Type B pancreatic cell (in vitro differentiated cells): Measurements from ENCODE around the gene MAGI1. TPM values are rescaled to one million over a fixed set of nuclear protein-coding genes. Genes with fewer than 3 reads are reported as not detected.
"Not testable (repeated sequence)": the region's sequence is repeated elsewhere in the genome, so short reads cannot be mapped to it uniquely, and the experiment has no call there.

Experiments used
- DNase-seq: peaks from one replicate; pipeline ENCODE4 v3.0.0; 2021; ENCODE audit warnings: mixed read lengths; ENCODE audit not compliant: unreplicated experiment; ENCODE audit errors: extremely low spot score
- H3K27ac Mint-ChIP-seq: 2 replicates; pipeline ENCODE4 v1.8.0; 2021; ENCODE audit warnings: mild to moderate bottlenecking, mixed read lengths
- H3K27me3 Mint-ChIP-seq: 2 replicates; pipeline ENCODE4 v1.8.0; 2021; ENCODE audit warnings: mixed read lengths
- H3K36me3 Mint-ChIP-seq: 2 replicates; pipeline ENCODE4 v1.8.0; 2021; ENCODE audit warnings: mixed read lengths
- H3K4me1 Mint-ChIP-seq: one replicate; pipeline ENCODE4 v1.8.0; 2021; ENCODE audit warnings: mixed read lengths; ENCODE audit not compliant: unreplicated experiment
- H3K4me3 Mint-ChIP-seq: 2 replicates; pipeline ENCODE4 v1.8.0; 2021; ENCODE audit warnings: mild to moderate bottlenecking, mixed read lengths
- H3K9me3 Mint-ChIP-seq: 2 replicates; pipeline ENCODE4 v1.8.0; 2021; ENCODE audit warnings: mixed read lengths
- total RNA-seq: library from RNA; stranded (reverse); gene quantifications from 2 replicates; pipeline ENCODE4 v1.2.1, GENCODE V29; 2021; ENCODE audit warnings: low replicate concordance
- TF ChIP-seq, protein P1 (sequence below): fragments of 200-600 bp; sonication (generic); conservative IDR thresholded peaks from 2 replicates; pipeline ENCODE4 v1.5.0; 2021; ENCODE audit warnings: antibody characterized with exemption, mild to moderate bottlenecking

The MAGI1 gene
- total RNA-seq, 1 donor from 2014 or later = 53.1 TPM

DNA sequence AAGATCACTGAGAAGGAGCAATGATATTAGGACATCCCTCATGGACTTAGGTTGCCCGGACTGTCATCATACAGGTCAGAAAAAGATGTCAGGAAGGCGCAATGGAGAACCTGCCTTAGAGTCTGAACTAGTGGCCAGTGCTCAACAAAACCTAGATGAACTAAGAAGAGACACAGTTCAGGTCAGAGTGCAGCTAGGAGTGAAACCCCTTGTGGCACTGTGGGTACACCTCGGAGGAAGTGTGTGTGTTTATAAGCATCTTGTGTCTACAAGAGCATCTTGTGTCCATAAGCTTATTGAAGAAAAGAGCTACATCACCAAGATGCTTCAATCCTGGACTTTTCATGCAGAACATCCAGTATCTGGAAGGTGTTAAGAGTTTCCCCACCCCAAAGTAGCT lies 315.7 kb downstream of the MAGI1 start:
- Mint-ChIP-seq H3K4me3 (no peak overlapping the region), H3K9me3 (no peaks in the 10 kb centered on the region), H3K4me1 (peaks cover 7% of the 10 kb centered on the region), H3K36me3 (no peaks in the 10 kb centered on the region), H3K27ac (no peak overlapping the region), H3K27me3 (no peaks in the 10 kb centered on the region)
- TF ChIP-seq, protein P1, sequence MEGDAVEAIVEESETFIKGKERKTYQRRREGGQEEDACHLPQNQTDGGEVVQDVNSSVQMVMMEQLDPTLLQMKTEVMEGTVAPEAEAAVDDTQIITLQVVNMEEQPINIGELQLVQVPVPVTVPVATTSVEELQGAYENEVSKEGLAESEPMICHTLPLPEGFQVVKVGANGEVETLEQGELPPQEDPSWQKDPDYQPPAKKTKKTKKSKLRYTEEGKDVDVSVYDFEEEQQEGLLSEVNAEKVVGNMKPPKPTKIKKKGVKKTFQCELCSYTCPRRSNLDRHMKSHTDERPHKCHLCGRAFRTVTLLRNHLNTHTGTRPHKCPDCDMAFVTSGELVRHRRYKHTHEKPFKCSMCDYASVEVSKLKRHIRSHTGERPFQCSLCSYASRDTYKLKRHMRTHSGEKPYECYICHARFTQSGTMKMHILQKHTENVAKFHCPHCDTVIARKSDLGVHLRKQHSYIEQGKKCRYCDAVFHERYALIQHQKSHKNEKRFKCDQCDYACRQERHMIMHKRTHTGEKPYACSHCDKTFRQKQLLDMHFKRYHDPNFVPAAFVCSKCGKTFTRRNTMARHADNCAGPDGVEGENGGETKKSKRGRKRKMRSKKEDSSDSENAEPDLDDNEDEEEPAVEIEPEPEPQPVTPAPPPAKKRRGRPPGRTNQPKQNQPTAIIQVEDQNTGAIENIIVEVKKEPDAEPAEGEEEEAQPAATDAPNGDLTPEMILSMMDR = no peak
- no peak for DNase-seq

DNA sequence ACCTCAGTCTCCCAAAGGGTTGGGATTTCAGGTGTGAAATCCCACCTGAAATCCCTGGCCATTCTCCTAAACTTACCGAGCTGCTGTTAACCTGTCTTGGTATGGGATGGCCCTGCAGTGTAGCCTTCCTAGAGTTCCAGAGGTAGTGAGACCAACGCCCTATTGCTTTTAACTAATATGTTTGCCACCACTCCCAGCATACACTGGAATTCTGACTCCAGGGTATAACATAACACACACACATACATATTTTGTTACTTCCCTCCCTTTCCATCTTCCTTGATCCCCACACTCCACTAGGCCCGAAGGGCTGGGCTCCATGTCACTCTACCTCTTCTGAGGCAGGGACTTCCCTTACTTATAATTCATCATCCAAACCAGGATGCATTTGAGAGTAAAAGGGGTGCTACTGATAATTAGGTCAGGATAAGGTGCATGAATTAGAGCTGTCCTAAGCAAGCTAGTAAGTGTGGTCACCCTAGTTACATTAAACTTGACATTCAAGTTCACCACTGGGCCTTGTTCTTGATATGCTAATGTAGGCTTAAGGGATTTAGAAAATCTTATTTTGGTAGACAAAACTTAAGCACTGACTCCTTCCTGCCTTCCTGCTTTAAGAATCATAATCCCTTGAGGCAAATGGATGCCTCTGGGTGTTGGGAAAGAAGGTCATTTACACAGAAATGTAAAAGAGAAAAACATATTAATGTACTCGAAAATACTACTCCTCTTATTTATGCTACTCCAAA lies 317.6 kb downstream of the MAGI1 start:
- H3K36me3 Mint-ChIP-seq = no peaks in the 10 kb centered on the region
- peak overlapping the region; percentile 16 for H3K27ac Mint-ChIP-seq
- no peaks in the 10 kb centered on the region for H3K9me3 Mint-ChIP-seq
- no peak for DNase-seq
- no peaks in the 10 kb centered on the region for H3K27me3 Mint-ChIP-seq
- H3K4me1 Mint-ChIP-seq = peaks cover 5% of the 10 kb centered on the region
- TF ChIP-seq, protein P1 = no peak
- H3K4me3 Mint-ChIP-seq = no peak overlapping the region

GRCh38 chr3:65719639-65720038 lies 319.1 kb downstream of the MAGI1 start:
- H3K27ac Mint-ChIP-seq, H3K4me3 Mint-ChIP-seq, H3K9me3 Mint-ChIP-seq, H3K27me3 Mint-ChIP-seq, H3K36me3 Mint-ChIP-seq, DNase-seq: not testable (repeated sequence)
- H3K4me1 Mint-ChIP-seq = peaks cover 15% of the 10 kb centered on the region

DNA sequence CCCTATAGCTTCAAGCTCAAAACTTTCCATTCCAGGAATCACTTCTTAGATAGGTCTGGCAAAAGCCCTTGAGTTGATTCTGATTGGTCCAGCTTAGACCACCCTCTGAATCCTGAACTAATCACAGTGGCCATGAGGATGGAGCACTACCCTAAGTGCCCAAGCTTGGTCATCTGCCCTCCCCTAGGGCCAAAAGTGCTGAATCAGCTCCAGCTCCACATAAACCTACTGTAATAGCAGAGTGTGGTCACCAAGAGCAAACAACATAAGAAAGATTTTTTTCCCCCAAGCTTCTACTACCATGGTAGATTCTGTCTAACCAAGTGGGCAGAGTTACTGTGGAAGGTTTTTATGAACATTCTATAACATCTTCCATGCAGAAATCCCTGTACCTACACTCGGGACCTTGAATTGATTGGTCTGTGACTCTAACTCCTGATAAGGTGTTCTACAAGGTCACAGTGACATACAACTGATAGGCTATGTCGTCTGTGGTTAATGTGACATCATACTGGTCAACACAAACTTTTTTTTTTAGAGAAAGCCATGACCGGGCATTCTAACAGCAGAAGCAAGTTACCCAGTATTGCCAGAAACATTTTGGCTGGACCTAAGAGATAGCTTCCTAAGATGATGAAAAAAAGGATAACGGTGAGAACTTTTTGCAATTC lies 320.9 kb downstream of the MAGI1 start:
- Mint-ChIP-seq H3K9me3 (no peaks in the 10 kb centered on the region), H3K4me1 (peaks cover 28% of the 10 kb centered on the region), H3K27ac (no peak overlapping the region), H3K4me3 (no peak overlapping the region), H3K36me3 (peaks cover 4% of the 10 kb centered on the region), H3K27me3 (no peaks in the 10 kb centered on the region)
- TF ChIP-seq, protein P1 = no peak
- DNase-seq = no peak

GRCh38 chr3:65716071-65716751 lies 322.5 kb downstream of the MAGI1 start:
- no peaks in the 10 kb centered on the region for H3K9me3 Mint-ChIP-seq

More at GRCh38 chr3:65716071-65716751, 322.5 kb downstream of the MAGI1 start:
- H3K27me3 Mint-ChIP-seq = no peaks in the 10 kb centered on the region
- peaks cover 28% of the 10 kb centered on the region for H3K4me1 Mint-ChIP-seq
- peaks cover 4% of the 10 kb centered on the region for H3K36me3 Mint-ChIP-seq
- no peak for DNase-seq
- no peak overlapping the region for H3K27ac Mint-ChIP-seq
- TF ChIP-seq, protein P1 = no peak
- H3K4me3 Mint-ChIP-seq = no peak overlapping the region
